Mammary epithelial cell (primary cell): Measurements from ENCODE around the gene CHST7.

Experiments
- CTCF ChIP-seq, 2 donors: IDR thresholded peaks in 1 of 2; conservative IDR thresholded peaks in 1 of 2; 2 replicates each; pipeline ENCODE4 v1.5.1; 2011 to 2012; ENCODE audit warnings: inconsistent platforms in 2 of 2, low read length in 2 of 2, mild to moderate bottlenecking in 2 of 2, control low read depth in 1 of 2, low read depth in 1 of 2; ENCODE audit not compliant: insufficient read depth in 1 of 2; ENCODE audit errors: extremely low read depth in 1 of 2
- EZH2 ChIP-seq: IDR thresholded peaks from 2 replicates; pipeline ENCODE4 v1.6.1; 2012; ENCODE audit warnings: low read length, inconsistent platforms, borderline replicate concordance

- TF ChIP-seq CTCF (conservative IDR thresholded peaks at IDR 0.05 in 1 of 2, IDR thresholded peaks at IDR 0.05 in 1 of 2; ENCODE audit: extremely low read depth in 1 of 2, insufficient read depth in 1 of 2, low read depth in 1 of 2, low read length in 2 of 2) (no peak), EZH2 (no peak)
These were observed 7.0 kb downstream of the CHST7 start for GRCh38 chrX:46580613-46581012.
